ENCODE measurements around the gene SNX20. TPM values are rescaled to one million over a fixed set of nuclear protein-coding genes. Genes with fewer than 3 reads are reported as not detected.

Gene SNX20
- total RNA-seq, 1 experiment from 2014 or later, result not detected

GRCh38 chr16:50657241-50657640, 23.9 kb downstream of the SNX20 start:
- no peak overlapping the region for H2BK12ac ChIP-seq (ENCODE audit: insufficient read length, low read depth, low read length)
- no peak overlapping the region for H4K91ac ChIP-seq (ENCODE audit: insufficient read length, low read depth, low read length)
- no peaks in the 10 kb centered on the region; the same call in none of the 2 replicates for H3K27me3 Mint-ChIP-seq (ENCODE audit: low read depth)
- TF ChIP-seq CTCF (conservative IDR thresholded peaks at IDR 0.05), result no peak
- no peak overlapping the region for H2BK15ac ChIP-seq (ENCODE audit: low read depth, low read length)
- no peak overlapping the region for H4K5ac ChIP-seq (ENCODE audit: insufficient read length, low read depth, low read length)
- H3K79me1 ChIP-seq (ENCODE audit: insufficient read depth, low read depth, low read length, poor library complexity, severe bottlenecking), result no peaks in the 10 kb centered on the region
- H2BK5ac ChIP-seq (ENCODE audit: insufficient read length, low read length), result no peak overlapping the region
- no peak overlapping the region for H3K14ac ChIP-seq (ENCODE audit: insufficient read depth, low read length)
- no peaks in the 10 kb centered on the region; a peak in 1 of 5 replicates for H3K9me3 Mint-ChIP-seq
- no peak overlapping the region for H4K8ac ChIP-seq (replicated peaks; ENCODE audit: insufficient read length, low read depth, low read length)
- H3K36me3 Mint-ChIP-seq (ENCODE audit: insufficient read depth in 1 of 3, low read depth in 3 of 3), result no peaks in the 10 kb centered on the region
- H3T11ph ChIP-seq (ENCODE audit: low read length), result no peak overlapping the region
- no peak overlapping the region for H3K4ac ChIP-seq (ENCODE audit: low read depth, low read length)
- no peak overlapping the region for H3K56ac ChIP-seq (ENCODE audit: insufficient read length, low read depth, low read length)
- H2BK20ac ChIP-seq (ENCODE audit: low read depth, low read length, poor library complexity, severe bottlenecking), result no peak overlapping the region
- no peaks in the 10 kb centered on the region for H3K23me2 ChIP-seq (ENCODE audit: insufficient read length, low read depth, low read length, poor library complexity, severe bottlenecking)
- no peaks in the 10 kb centered on the region for H4K20me1 ChIP-seq (ENCODE audit: control insufficient read depth, insufficient read depth, insufficient read length)
- H3K4me2 ChIP-seq (ENCODE audit: insufficient read depth, insufficient read length, low read length), result no peak overlapping the region
- no peaks in the 10 kb centered on the region for H3K79me2 ChIP-seq (ENCODE audit: insufficient read depth, low read length)
- no peak overlapping the region for H3K27ac Mint-ChIP-seq
- no peak overlapping the region for H3K9ac ChIP-seq (ENCODE audit: extremely low read depth, insufficient read length, low read length)
- H3K4me1 Mint-ChIP-seq, result peaks cover 0 to 2% of the 10 kb centered on the region in 2 experiments; a peak in 2 of 4 replicates
- no peaks in the 10 kb centered on the region for H3K27me3 ChIP-seq (ENCODE audit: insufficient read depth, low read length)
- no CpG with 5 or more reads among the region's 5 CpGs for WGBS (ENCODE audit: extremely low coverage, insufficient read length, low lambda C conversion rate)
- no peaks in the 10 kb centered on the region for H3K9me3 ChIP-seq (ENCODE audit: control insufficient read depth, low read depth, low read length)
- no peak overlapping the region for H3K23ac ChIP-seq (ENCODE audit: insufficient read length, low read depth, low read length)
- DNase-seq, result no peak
- no peak overlapping the region for H2AFZ ChIP-seq (ENCODE audit: low read length)
- no peak overlapping the region for H2AK5ac ChIP-seq (ENCODE audit: insufficient read length, low read length)
- H3K4me3 Mint-ChIP-seq, result no peak overlapping the region
- H2BK120ac ChIP-seq (ENCODE audit: low read depth, low read length, poor library complexity, severe bottlenecking), result no peak overlapping the region
- H3K18ac ChIP-seq (ENCODE audit: insufficient read length, low read depth, low read length), result no peak overlapping the region
- no peak overlapping the region for H3K27ac ChIP-seq (ENCODE audit: insufficient read length, low read depth, low read length)
- no peaks in the 10 kb centered on the region for H3K4me1 ChIP-seq (ENCODE audit: insufficient read depth, low read length)

Measured in H9 (cell line).